ENCODE results near the gene C1orf216. TPM values are rescaled to one million over a fixed set of nuclear protein-coding genes. Genes with fewer than 3 reads are reported as not detected.

Gene C1orf216
- total and polyA plus RNA-seq, 10 of the 15 experiments (the other 5 are each of a cell fraction or from before 2014, with no cell fraction given) = 2.9 to 17.2 (median 11.3) TPM

DNA sequence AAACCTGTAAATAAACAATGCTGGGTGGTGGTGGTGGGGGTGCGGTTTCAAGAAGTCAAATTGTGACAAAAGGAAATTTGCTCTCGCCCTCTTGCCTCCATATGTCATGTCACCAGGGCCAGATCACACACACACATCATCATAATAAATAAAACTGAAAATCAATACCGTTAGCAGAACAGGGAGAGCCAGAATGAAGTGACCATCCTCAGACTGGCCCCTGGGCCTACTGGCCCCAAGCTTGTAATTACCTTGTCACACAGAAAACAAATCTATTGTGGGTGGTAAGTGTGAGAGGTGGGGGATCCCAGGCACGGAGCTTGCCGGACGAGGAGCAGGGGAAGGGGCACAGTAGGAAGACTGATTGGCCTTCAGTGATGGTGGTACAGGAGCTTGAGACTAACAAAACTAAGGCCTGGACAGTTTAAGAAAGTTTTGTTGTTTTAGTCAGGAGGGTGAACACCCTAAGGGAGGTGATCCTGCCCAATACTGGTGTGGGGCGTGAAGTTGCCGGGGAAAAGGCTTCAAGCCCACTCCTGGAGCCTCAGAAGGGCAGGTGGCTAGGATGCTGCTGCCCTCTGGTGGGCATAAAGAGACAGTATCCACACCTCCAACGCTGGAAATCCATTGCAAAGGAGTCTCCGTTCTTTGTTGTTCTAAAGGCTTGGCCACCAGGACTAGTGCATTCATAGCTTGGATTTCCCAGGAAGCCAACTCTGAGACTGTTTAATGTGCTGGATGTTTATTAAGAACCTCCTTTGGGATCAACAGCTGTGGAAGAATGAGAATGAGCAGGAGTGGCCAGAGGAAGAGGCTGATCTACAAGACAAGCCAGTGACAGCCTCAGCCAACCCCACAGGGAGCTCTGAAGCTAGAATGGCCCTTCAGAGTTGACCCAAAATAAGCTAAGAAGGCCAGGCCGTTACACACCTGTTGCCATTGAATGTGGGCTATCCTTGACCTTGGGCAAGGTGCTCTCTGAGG lies 8.1 kb upstream of the C1orf216 start:
- Histone ChIP-seq H3K4me3 (no peak overlapping the region), H2AFZ (ENCODE audit: control insufficient read depth, low read depth, low read length) (peak overlapping the region; percentile 52), H3K4me2 (ENCODE audit: control insufficient read depth, insufficient read depth) (no peak overlapping the region), H3K36me3 (ENCODE audit: control insufficient read depth in 2 of 2, insufficient read depth in 2 of 2, low read length in 1 of 2) (peaks cover 0 to 2% of the 10 kb centered on the region in 2 experiments; a peak in 2 of 4 replicates), H3K27me3 (replicated peaks in 1 of 2; ENCODE audit: control insufficient read depth in 2 of 2, insufficient read depth in 2 of 2, low read length in 1 of 2) (no peaks in the 10 kb centered on the region), H4K20me1 (ENCODE audit: control insufficient read depth, insufficient read depth) (no peaks in the 10 kb centered on the region), H3K9ac (ENCODE audit: control insufficient read depth, insufficient read depth, low read length) (no peak overlapping the region), H3K79me2 (ENCODE audit: control insufficient read depth, insufficient read depth, low read length) (no peaks in the 10 kb centered on the region), H3K27ac (ENCODE audit: control insufficient read depth, insufficient read depth) (no peak overlapping the region), H3K9me3 (replicated peaks; ENCODE audit: control insufficient read depth, insufficient read depth, low read length) (no peaks in the 10 kb centered on the region), H3K4me1 (ENCODE audit: control insufficient read depth, insufficient read depth, low read length) (no peaks in the 10 kb centered on the region)
- ChIA-PET SMC1A (ENCODE audit: uncharacterized antibody, unreplicated experiment) (interaction anchor here (0.6 to 5.0 kb wide), 17 partner anchors 10 to 308 kb away, joined by 3 to 47 read pairs (median 4); partner anchors contain the start of gene CLSPN), RAD21 (ENCODE audit: unreplicated experiment) (interaction anchor here (0.5 to 2.6 kb wide), 8 partner anchors 11 to 276 kb away, joined by 3 to 19 read pairs (median 6); partner anchors contain the start of gene CLSPN), POLR2A (no interaction called here), CTCF (interaction anchor here (0.7 to 7.5 kb wide), 33 partner anchors 10 to 365 kb away, joined by 3 to 109 read pairs (median 4); partner anchors contain the start of genes C1orf216, CLSPN, NCDN and TFAP2E)
- DNase-seq (ENCODE audit: low read depth, low spot score) (no peak), ATAC-seq (peak; percentile 94), FAIRE-seq (peak; percentile 89)
- BruUV-seq (replicated peaks) = no TSS peak
- in situ Hi-C loops (cut with MboI) (loop anchor here (5.0 kb wide), 1 partner anchor 94 kb away; no protein-coding TSS in a partner anchor), intact Hi-C loops (cut with micrococcal nuclease; ENCODE audit: unreplicated experiment) (loop anchor here (1.0 kb wide), 1 partner anchor 157 kb away; no protein-coding TSS in a partner anchor)
- TF ChIP-seq IKZF1 (conservative IDR thresholded peaks at IDR 0.05) (0 out of 2 replicates have a peak, but pooled peaks have one; percentile 18), SMC3 (IDR thresholded peaks at IDR 0.05; ENCODE audit: borderline replicate concordance, low read length) (peak; percentile 77), YY1 (IDR thresholded peaks at IDR 0.05; ENCODE audit: low read depth, low read length) (peak; percentile 42; the same call in 1 of the 2 replicates), MTA2 (IDR thresholded peaks at IDR 0.05; ENCODE audit: low read depth) (no peak), RAD21 (IDR thresholded peaks at IDR 0.05; ENCODE audit: insufficient read depth, low read depth, low read length) (peak; percentile 77), SP1 (IDR thresholded peaks at IDR 0.05; ENCODE audit: low read depth, low read length) (no peak), TCF3 (IDR thresholded peaks at IDR 0.05; ENCODE audit: borderline replicate concordance, insufficient read depth, low read depth, low read length) (0 out of 2 replicates have a peak, but pooled peaks have one; percentile 44)
- TF ChIP-seq, protein P1, sequence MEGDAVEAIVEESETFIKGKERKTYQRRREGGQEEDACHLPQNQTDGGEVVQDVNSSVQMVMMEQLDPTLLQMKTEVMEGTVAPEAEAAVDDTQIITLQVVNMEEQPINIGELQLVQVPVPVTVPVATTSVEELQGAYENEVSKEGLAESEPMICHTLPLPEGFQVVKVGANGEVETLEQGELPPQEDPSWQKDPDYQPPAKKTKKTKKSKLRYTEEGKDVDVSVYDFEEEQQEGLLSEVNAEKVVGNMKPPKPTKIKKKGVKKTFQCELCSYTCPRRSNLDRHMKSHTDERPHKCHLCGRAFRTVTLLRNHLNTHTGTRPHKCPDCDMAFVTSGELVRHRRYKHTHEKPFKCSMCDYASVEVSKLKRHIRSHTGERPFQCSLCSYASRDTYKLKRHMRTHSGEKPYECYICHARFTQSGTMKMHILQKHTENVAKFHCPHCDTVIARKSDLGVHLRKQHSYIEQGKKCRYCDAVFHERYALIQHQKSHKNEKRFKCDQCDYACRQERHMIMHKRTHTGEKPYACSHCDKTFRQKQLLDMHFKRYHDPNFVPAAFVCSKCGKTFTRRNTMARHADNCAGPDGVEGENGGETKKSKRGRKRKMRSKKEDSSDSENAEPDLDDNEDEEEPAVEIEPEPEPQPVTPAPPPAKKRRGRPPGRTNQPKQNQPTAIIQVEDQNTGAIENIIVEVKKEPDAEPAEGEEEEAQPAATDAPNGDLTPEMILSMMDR (IDR thresholded peaks at IDR 0.05 in 2 of 3, conservative IDR thresholded peaks at IDR 0.05 in 1 of 3; ENCODE audit: control insufficient read depth in 2 of 3, extremely low read depth in 1 of 3, insufficient read depth in 1 of 3, low read depth in 3 of 3, low read length in 3 of 3) = peak; percentile 81 to 85 (median 84)
- 57% methylated on average over 11 of the region's 11 CpGs for WGBS (ENCODE audit: insufficient coverage, insufficient replicate concordance, low lambda C conversion rate, missing lambda C conversion rate)
